C4-2B (cell line): ENCODE data around the gene ARL11.

ENCODE experiments used
- H3K27ac ChIP-seq: fragments of 450-650 bp; 2 replicates; pipeline ENCODE4 v1.5.1; 2017
- CTCF ChIP-seq: fragments of 450-650 bp; conservative IDR thresholded peaks from 2 replicates; pipeline ENCODE4 v1.5.1; 2017; ENCODE audit warnings: mild to moderate bottlenecking
- ZFX ChIP-seq: fragments of 450-650 bp; IDR thresholded peaks from 2 replicates; pipeline ENCODE4 v1.6.1; 2017

The ARL11 gene

GRCh38 chr13:49641801-49642291 lies 13.5 kb downstream of the ARL11 start:
- H3K27ac ChIP-seq = no peak overlapping the region
- no peak for TF ChIP-seq ZFX
- no peak for TF ChIP-seq CTCF

DNA sequence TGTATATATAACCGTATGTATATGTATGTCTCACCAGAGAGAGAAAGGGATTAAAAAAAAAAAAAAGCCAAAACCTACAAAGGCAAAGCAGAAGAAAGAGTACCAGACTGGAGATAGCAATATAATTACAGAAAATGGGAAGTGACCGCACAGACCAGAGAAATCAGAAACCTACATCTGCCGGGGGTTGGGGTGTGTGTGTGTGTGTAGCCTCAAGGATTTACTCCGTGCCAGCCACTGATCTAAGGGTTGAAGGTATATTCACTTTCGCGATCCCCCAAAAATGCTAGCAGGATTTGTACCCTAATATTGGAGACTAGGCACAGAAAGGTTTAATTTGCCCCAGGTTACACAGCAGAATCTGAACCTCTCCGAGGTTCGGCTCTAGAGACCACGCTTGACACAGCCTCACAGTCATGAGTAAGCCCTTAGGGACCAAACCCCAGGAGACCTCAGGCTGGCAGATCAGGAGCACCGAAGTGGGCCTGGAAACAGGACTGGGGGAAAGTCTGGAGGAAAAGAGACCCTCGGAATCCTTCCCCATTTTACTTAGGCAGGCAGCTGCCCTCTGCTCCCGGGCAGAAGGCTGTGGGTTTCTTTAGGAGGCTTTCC lies 14.8 kb downstream of the ARL11 start:
- no peak overlapping the region for H3K27ac ChIP-seq
- TF ChIP-seq ZFX (no peak), CTCF (no peak)

- TF ChIP-seq ZFX = no peak
- TF ChIP-seq CTCF = no peak
- H3K27ac ChIP-seq = no peak overlapping the region
Measured at GRCh38 chr13:49645451-49645850, 17.1 kb downstream of the ARL11 start.

- TF ChIP-seq ZFX (no peak), CTCF (no peak)
- H3K27ac ChIP-seq = no peak overlapping the region
Measured at GRCh38 chr13:49646688-49647087, 18.4 kb downstream of the ARL11 start.

- TF ChIP-seq ZFX = no peak
- TF ChIP-seq CTCF = peak; percentile 75
- no peak overlapping the region for H3K27ac ChIP-seq
Measured at GRCh38 chr13:49649244-49649962, 21.1 kb downstream of the ARL11 start.

- no peak overlapping the region for H3K27ac ChIP-seq
- no peak for TF ChIP-seq CTCF
- no peak for TF ChIP-seq ZFX
Measured at GRCh38 chr13:49649963-49650312, 21.6 kb downstream of the ARL11 start.

DNA sequence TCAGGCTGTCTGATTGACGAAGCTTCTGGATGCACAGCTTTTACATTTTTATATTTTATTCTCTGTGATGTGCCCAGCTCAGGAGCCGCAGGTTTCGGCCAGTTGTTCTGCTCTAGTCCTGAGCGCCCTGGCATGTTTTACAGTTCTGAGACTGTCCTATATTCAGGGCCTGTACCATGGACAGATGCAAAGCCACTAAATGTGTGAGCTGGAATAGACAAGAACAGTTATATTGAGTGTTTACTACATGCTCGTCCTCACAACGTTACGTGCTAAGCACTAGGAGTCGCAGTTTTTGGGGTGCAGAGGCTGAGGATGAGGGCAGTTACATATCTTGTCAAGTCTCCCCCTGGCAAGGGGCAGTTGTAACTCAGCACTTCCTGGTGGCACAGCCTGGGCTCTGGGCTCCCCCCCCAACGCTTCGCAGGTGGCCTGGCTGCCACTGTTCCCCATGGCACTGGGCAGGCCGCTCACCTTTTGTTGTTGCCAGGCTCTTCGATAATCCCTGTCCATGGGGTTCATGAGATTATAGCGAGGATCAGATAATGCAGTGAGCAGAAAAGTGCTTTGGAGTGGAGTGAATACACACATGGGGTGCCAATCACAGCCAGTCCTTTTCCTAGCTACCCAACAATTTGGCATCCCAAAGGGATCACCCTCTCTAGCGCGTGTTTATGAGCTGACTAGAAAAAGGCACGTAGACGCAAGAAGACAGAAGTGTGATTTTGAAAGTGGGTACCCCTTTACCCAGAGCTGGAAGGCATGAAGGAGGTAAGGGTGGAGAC lies 23.5 kb downstream of the ARL11 start:
- no peak for TF ChIP-seq ZFX
- no peak overlapping the region for H3K27ac ChIP-seq
